Esophagus muscularis mucosa (tissue), 4 donors: ENCODE results near the gene VPS35. TPM values are rescaled to one million over a fixed set of nuclear protein-coding genes. Genes with fewer than 3 reads are reported as not detected.

Source experiments
- DNase-seq: peaks from one replicate; pipeline ENCODE4 v3.0.0-alpha.2; 2017; ENCODE audit errors: extremely low spot score
- H3K27ac ChIP-seq, 4 donors: fragments of 200-600 bp; sonication (generic); replicated peaks in 1 of 4; 1 replicate in 3 of 4; 2 replicates in 1 of 4; pipeline ENCODE4 v1.5.1; 2016 to 2019; ENCODE audit warnings: mild to moderate bottlenecking in 1 of 4
- H3K27me3 ChIP-seq, 4 donors: fragments of 200-600 bp; sonication (generic); one replicate each; pipeline versions ENCODE4 v1.5.1 to v1.6.0; 2016 to 2019
- H3K36me3 ChIP-seq, 4 donors: fragments of 200-600 bp; sonication (generic); one replicate each; pipeline ENCODE4 v1.5.1; 2016 to 2019
- H3K4me1 ChIP-seq, 4 donors: fragments of 200-600 bp; sonication (generic); one replicate each; pipeline ENCODE4 v1.5.1; 2016 to 2019
- H3K4me3 ChIP-seq, 4 donors: fragments of 200-600 bp; sonication (generic); 1 replicate in 2 of 4; 2 replicates in 2 of 4; pipeline ENCODE4 v1.5.1; 2016 to 2019; ENCODE audit warnings: mild to moderate bottlenecking in 4 of 4, moderate library complexity in 1 of 4
- H3K9me3 ChIP-seq, 4 donors: fragments of 200-600 bp; sonication (generic); 1 replicate in 3 of 4; 2 replicates in 1 of 4; pipeline ENCODE4 v1.5.1; 2016 to 2019
- CTCF ChIP-seq, 3 experiments: fragments of 200-600 bp in 2 of 3; fragments of 450-650 bp in 1 of 3; sonication (generic) in 2 of 3; IDR thresholded peaks; one replicate each; pipeline ENCODE4 v1.5.1; 2017 to 2019; ENCODE audit warnings: antibody characterized with exemption in 3 of 3, mild to moderate bottlenecking in 2 of 3, moderate library complexity in 1 of 3
- EP300 ChIP-seq: sonication (generic); formaldehyde crosslinking; IDR thresholded peaks from one replicate; pipeline ENCODE4 v1.6.1; 2017; ENCODE audit warnings: antibody characterized with exemption
- POLR2A ChIP-seq: fragments of 450-650 bp; IDR thresholded peaks from one replicate; pipeline ENCODE4 v1.6.1; 2017; ENCODE audit warnings: antibody characterized with exemption, moderate library complexity, mild to moderate bottlenecking, low read depth
- POLR2AphosphoS5 ChIP-seq, 2 donors: sonication (generic); formaldehyde crosslinking; IDR thresholded peaks; one replicate each; pipeline ENCODE4 v1.6.1; 2017; ENCODE audit warnings: antibody characterized with exemption in 2 of 2
- WGBS: methylation state at CpG from one replicate; pipeline ENCODE4 v1.1.5; 2018; 5-methylcytosine and 5-hydroxymethylcytosine counted together
- intact Hi-C: fragments of 100-400 bp; cut with DNase I; formaldehyde crosslinking; loops from one replicate; pipeline ENCODE4 v1.15.1; 2023
- total RNA-seq, 4 donors: library from RNA; depleted of rRNA; stranded (reverse); fragments of >200 nt; gene quantifications; one replicate each; pipeline versions ENCODE4 v1.1.0 to v1.2.1, GENCODE V29; 2016

VPS35 gene
- total RNA-seq, 4 donors from 2014 or later, result 58.7 to 100 (median 67.3) TPM

GRCh38 chr16:46606231-46606630 lies 82.7 kb downstream of the VPS35 start:
- H3K4me3 ChIP-seq, result no peak overlapping the region
- 93% methylated on average over 5 of the region's 5 CpGs for WGBS
- H3K36me3 ChIP-seq, result no peaks in the 10 kb centered on the region
- H3K27ac ChIP-seq, result no peak overlapping the region
- no peak for TF ChIP-seq POLR2A
- no peak for TF ChIP-seq EP300
- TF ChIP-seq CTCF (IDR thresholded peaks at IDR 0.05), result no peak
- no peak for TF ChIP-seq POLR2AphosphoS5 (IDR thresholded peaks at IDR 0.05)
- intact Hi-C loops, result loop anchor here (2.0 kb wide), 1 partner anchor 51 kb away; no protein-coding TSS in a partner anchor
- H3K27me3 ChIP-seq, result no peaks in the 10 kb centered on the region
- no peaks in the 10 kb centered on the region for H3K9me3 ChIP-seq
- no peaks in the 10 kb centered on the region for H3K4me1 ChIP-seq
- no peak for DNase-seq

Other genes with a start within 250 kb of the VPS35 start
- gene SHCBP1, start 67.8 kb downstream of the VPS35 start, total RNA-seq, result under 1 TPM; 0.13 to 0.83 (median 0.35) TPM
- gene ORC6, start 481 bp upstream of the VPS35 start, total RNA-seq, result under 1 TPM; 0.32 to 0.99 (median 0.67) TPM
- gene MYLK3, start 59.2 kb upstream of the VPS35 start, total RNA-seq, result 1 to 10 TPM in 1 of 4 donors, under 1 TPM in 3; 0.33 to 1.2 (median 0.57) TPM
- gene C16orf87, start 142.0 kb upstream of the VPS35 start, total RNA-seq, result 10 to 100 TPM in 1 of 4 donors, 1 to 10 TPM in 3; 7.0 to 11.2 (median 8.6) TPM
- gene GPT2, start 195.2 kb upstream of the VPS35 start, total RNA-seq, result 1 to 10 TPM; 2.5 to 5.7 (median 3.6) TPM